ENCODE measurements around the gene PHLDB3.

PHLDB3 gene

GRCh38 chr19:43468354-43469159 is 36.0 kb downstream of the PHLDB3 start:
- no peak for DNase-seq (ENCODE audit: low read depth in 1 of 2, low spot score in 1 of 2)

- DNase-seq (ENCODE audit: low read depth in 1 of 2, low spot score in 1 of 2) = no peak
These were observed 36.8 kb downstream of the PHLDB3 start for GRCh38 chr19:43467730-43468129.

- no peak for DNase-seq (ENCODE audit: low read depth in 1 of 2, low spot score in 1 of 2)
These were observed 37.3 kb downstream of the PHLDB3 start for GRCh38 chr19:43467276-43467675.

GRCh38 chr19:43466793-43467192 is 37.8 kb downstream of the PHLDB3 start:
- no peak for DNase-seq (ENCODE audit: low read depth in 1 of 2, low spot score in 1 of 2)

- DNase-seq (ENCODE audit: low read depth in 1 of 2, low spot score in 1 of 2) = no peak
These were observed 39.0 kb downstream of the PHLDB3 start, which contains the start of gene LYPD3 for GRCh38 chr19:43465468-43466120. TSS of gene LYPD3 (minus strand) at chr19:43465608. CDS start at chr19:43465571, 37 bp downstream.

- DNase-seq (ENCODE audit: low read depth in 1 of 2, low spot score in 1 of 2) = peak in 1 of 2 donors; percentile 68
These were observed 40.3 kb downstream of the PHLDB3 start for GRCh38 chr19:43464134-43464775.

GRCh38 chr19:43463381-43464133 is 41.0 kb downstream of the PHLDB3 start:
- DNase-seq (ENCODE audit: low read depth in 1 of 2, low spot score in 1 of 2) = peak; percentile 98 to 100

GRCh38 chr19:43462785-43463380 is 41.7 kb downstream of the PHLDB3 start:
- DNase-seq (ENCODE audit: low read depth in 1 of 2, low spot score in 1 of 2) = no peak

- no peak for DNase-seq (ENCODE audit: low read depth in 1 of 2, low spot score in 1 of 2)
These were observed 42.2 kb downstream of the PHLDB3 start for GRCh38 chr19:43462383-43462782.

GRCh38 chr19:43461303-43461702 is 43.2 kb downstream of the PHLDB3 start:
- no peak for DNase-seq (ENCODE audit: low read depth in 1 of 2, low spot score in 1 of 2)

- no peak for DNase-seq (ENCODE audit: low read depth in 1 of 2, low spot score in 1 of 2)
These were observed 44.1 kb downstream of the PHLDB3 start for GRCh38 chr19:43460362-43461016.

- DNase-seq (ENCODE audit: low read depth in 1 of 2, low spot score in 1 of 2) = no peak
These were observed 46.7 kb downstream of the PHLDB3 start for GRCh38 chr19:43457809-43458208.

GRCh38 chr19:43455321-43456113 is 49.0 kb downstream of the PHLDB3 start:
- no peak for DNase-seq (ENCODE audit: low read depth in 1 of 2, low spot score in 1 of 2)

- no peak for DNase-seq (ENCODE audit: low read depth in 1 of 2, low spot score in 1 of 2)
These were observed 50.5 kb downstream of the PHLDB3 start for GRCh38 chr19:43454031-43454430.

- DNase-seq (ENCODE audit: low read depth in 1 of 2, low spot score in 1 of 2) = no peak
These were observed 52.0 kb downstream of the PHLDB3 start for GRCh38 chr19:43452582-43452981.

GRCh38 chr19:43450545-43450997 is 54.0 kb downstream of the PHLDB3 start:
- DNase-seq (ENCODE audit: low read depth in 1 of 2, low spot score in 1 of 2) = no peak

GRCh38 chr19:43447655-43448054 is 56.9 kb downstream of the PHLDB3 start:
- no peak for DNase-seq (ENCODE audit: low read depth in 1 of 2, low spot score in 1 of 2)

- DNase-seq (ENCODE audit: low read depth in 1 of 2, low spot score in 1 of 2) = peak; percentile 62 to 66
These were observed 57.6 kb downstream of the PHLDB3 start for GRCh38 chr19:43446746-43447489.

- DNase-seq (ENCODE audit: low read depth in 1 of 2, low spot score in 1 of 2) = no peak
These were observed 59.1 kb downstream of the PHLDB3 start for GRCh38 chr19:43445426-43445825.

Data from stimulated activated CD4-positive, alpha-beta T cell treated with anti-CD3 and anti-CD28 coated beads, Interleukin-15, amount 100 ng/mL, for 1 hour (primary cell).